HG03045 (cell line): ENCODE data around the gene KLHL29.

Experiments
- ATAC-seq: cut with Tn5 transposase; IDR thresholded peaks from one replicate; pipeline ENCODE4 v1.9.1; 2021; ENCODE audit warnings: mild to moderate bottlenecking, moderate library complexity; ENCODE audit not compliant: unreplicated experiment

KLHL29 gene

GRCh38 chr2:23489471-23490322 lies 104.7 kb downstream of the KLHL29 start:
- ATAC-seq, result no peak

- ATAC-seq, result no peak
These were observed 106.8 kb downstream of the KLHL29 start for GRCh38 chr2:23491591-23492336.

GRCh38 chr2:23492337-23492675 lies 107.3 kb downstream of the KLHL29 start:
- ATAC-seq, result no peak

GRCh38 chr2:23492921-23493320 lies 107.9 kb downstream of the KLHL29 start:
- no peak for ATAC-seq

- ATAC-seq, result no peak
These were observed 108.9 kb downstream of the KLHL29 start for GRCh38 chr2:23493846-23494245.

GRCh38 chr2:23494286-23494685 lies 109.3 kb downstream of the KLHL29 start:
- ATAC-seq, result no peak

GRCh38 chr2:23495661-23496114 lies 110.7 kb downstream of the KLHL29 start:
- no peak for ATAC-seq

GRCh38 chr2:23496456-23496855 lies 111.5 kb downstream of the KLHL29 start:
- ATAC-seq, result no peak

- no peak for ATAC-seq
These were observed 112.1 kb downstream of the KLHL29 start for GRCh38 chr2:23497063-23497462.

- ATAC-seq, result no peak
These were observed 112.6 kb downstream of the KLHL29 start for GRCh38 chr2:23497536-23497935.

GRCh38 chr2:23498943-23499342 lies 114.0 kb downstream of the KLHL29 start:
- ATAC-seq, result no peak

GRCh38 chr2:23499439-23499838 lies 114.5 kb downstream of the KLHL29 start:
- ATAC-seq, result no peak

GRCh38 chr2:23500836-23501235 lies 115.9 kb downstream of the KLHL29 start:
- ATAC-seq, result no peak

- ATAC-seq, result no peak
These were observed 117.1 kb downstream of the KLHL29 start for GRCh38 chr2:23502096-23502495.

GRCh38 chr2:23503097-23503496 lies 118.1 kb downstream of the KLHL29 start:
- no peak for ATAC-seq

GRCh38 chr2:23503682-23504081 lies 118.7 kb downstream of the KLHL29 start:
- ATAC-seq, result no peak

- ATAC-seq, result no peak
These were observed 119.6 kb downstream of the KLHL29 start for GRCh38 chr2:23504591-23504990.

GRCh38 chr2:23505218-23505983 lies 120.4 kb downstream of the KLHL29 start:
- ATAC-seq, result no peak

GRCh38 chr2:23505984-23506380 lies 121.0 kb downstream of the KLHL29 start:
- ATAC-seq, result no peak

GRCh38 chr2:23506531-23507266 lies 121.7 kb downstream of the KLHL29 start:
- no peak for ATAC-seq
